WI38 (cell line): ENCODE results near the gene FAM47E.

Experiments
- H3K4me3 ChIP-seq: 2 replicates; pipeline ENCODE4 v1.5.1; 2011; ENCODE audit warnings: low read depth, mild to moderate bottlenecking, control low read depth, low read length
- TF ChIP-seq, protein P1 (sequence below): IDR thresholded peaks from 2 replicates; pipeline ENCODE4 v1.5.1; 2012; ENCODE audit warnings: low read depth, mild to moderate bottlenecking, control low read depth, low read length

The FAM47E gene

GRCh38 chr4:76267811-76268210 lies 16.3 kb downstream of the FAM47E start:
- TF ChIP-seq, protein P1, sequence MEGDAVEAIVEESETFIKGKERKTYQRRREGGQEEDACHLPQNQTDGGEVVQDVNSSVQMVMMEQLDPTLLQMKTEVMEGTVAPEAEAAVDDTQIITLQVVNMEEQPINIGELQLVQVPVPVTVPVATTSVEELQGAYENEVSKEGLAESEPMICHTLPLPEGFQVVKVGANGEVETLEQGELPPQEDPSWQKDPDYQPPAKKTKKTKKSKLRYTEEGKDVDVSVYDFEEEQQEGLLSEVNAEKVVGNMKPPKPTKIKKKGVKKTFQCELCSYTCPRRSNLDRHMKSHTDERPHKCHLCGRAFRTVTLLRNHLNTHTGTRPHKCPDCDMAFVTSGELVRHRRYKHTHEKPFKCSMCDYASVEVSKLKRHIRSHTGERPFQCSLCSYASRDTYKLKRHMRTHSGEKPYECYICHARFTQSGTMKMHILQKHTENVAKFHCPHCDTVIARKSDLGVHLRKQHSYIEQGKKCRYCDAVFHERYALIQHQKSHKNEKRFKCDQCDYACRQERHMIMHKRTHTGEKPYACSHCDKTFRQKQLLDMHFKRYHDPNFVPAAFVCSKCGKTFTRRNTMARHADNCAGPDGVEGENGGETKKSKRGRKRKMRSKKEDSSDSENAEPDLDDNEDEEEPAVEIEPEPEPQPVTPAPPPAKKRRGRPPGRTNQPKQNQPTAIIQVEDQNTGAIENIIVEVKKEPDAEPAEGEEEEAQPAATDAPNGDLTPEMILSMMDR: no peak

GRCh38 chr4:76270244-76271175 lies 19.0 kb downstream of the FAM47E start:
- H3K4me3 ChIP-seq: no peak overlapping the region
- TF ChIP-seq, protein P1: no peak

More at GRCh38 chr4:76267811-76268210, 16.3 kb downstream of the FAM47E start:
- no peak overlapping the region for H3K4me3 ChIP-seq

DNA sequence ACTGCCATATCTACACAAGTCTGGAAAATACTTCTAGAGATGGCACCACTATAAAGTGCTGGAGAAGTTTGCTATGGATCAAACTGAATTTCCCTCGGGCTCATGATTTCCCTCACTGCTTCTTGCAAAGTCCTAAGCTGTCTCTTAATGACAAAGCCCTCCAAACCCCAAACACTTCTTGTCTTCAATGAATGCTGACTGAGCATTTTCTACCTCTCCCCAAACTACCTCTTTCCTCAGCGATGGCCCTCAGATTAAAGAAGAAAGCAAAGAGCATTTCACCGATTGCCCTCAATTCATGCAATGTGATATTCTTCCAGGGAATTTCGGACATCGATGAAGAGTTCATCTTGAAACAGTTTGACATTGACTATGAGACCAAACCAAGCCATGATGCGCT lies 19.7 kb downstream of the FAM47E start:
- TF ChIP-seq, protein P1: no peak
- H3K4me3 ChIP-seq: no peak overlapping the region

- TF ChIP-seq, protein P1: no peak
- no peak overlapping the region for H3K4me3 ChIP-seq
These were observed 20.6 kb downstream of the FAM47E start for GRCh38 chr4:76272073-76272472.

DNA sequence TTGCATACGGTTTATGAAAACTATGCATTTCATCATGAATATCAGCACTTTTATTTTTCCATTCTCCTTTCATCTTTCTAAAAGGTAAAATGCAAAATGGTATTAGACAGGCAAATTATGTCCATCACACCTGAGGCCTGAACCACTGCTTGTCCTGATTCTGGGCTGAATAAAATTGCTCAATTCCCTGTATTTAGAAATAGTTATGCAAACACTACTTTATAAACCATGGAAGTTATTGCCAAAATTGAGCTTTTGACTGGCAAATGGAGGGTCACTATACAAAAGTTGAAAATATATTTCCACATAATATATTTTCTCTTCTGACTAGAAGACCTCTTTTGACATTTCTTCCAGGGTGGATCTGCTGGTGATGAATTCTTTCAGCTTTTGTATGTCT lies 21.1 kb downstream of the FAM47E start:
- no peak overlapping the region for H3K4me3 ChIP-seq
- TF ChIP-seq, protein P1: no peak

DNA sequence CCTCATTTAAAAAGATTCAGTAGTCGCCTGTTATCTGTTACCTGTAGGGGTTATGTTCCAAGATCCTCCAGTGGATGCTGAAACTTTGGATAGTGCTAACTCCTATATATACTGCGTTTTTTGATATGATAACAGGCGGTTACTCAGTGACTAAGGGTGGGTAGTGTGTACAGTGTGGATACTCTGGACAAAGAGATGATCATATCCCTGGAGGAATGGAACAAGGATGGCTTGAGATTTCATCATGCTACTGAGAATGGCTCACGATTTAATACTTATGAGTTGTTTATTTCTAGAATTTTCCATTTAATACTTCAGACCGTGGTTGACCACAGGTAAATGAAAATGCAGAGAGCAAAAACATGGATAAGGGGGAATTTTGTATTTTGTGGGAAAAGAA lies 21.5 kb downstream of the FAM47E start:
- TF ChIP-seq, protein P1: no peak
- no peak overlapping the region for H3K4me3 ChIP-seq

GRCh38 chr4:76275486-76276124 lies 24.1 kb downstream of the FAM47E start:
- TF ChIP-seq, protein P1: no peak

More at GRCh38 chr4:76275486-76276124, 24.1 kb downstream of the FAM47E start:
- H3K4me3 ChIP-seq: no peak overlapping the region
